ENCODE results near the gene KIF22. TPM values are rescaled to one million over a fixed set of nuclear protein-coding genes. Genes with fewer than 3 reads are reported as not detected.
A peak's percentile ranks its signal among the peaks of the same experiment; 100 is the strongest.
"Not testable (repeated sequence)": the region's sequence is repeated elsewhere in the genome, so short reads cannot be mapped to it uniquely, and the experiment has no call there.

Gene KIF22
- total RNA-seq, 1 donor from 2014 or later = 20.0 TPM

- no peaks in the 10 kb centered on the region for H3K9me3 Mint-ChIP-seq (ENCODE audit: unreplicated experiment)
- H3K27me3 Mint-ChIP-seq (ENCODE audit: unreplicated experiment) = peaks cover 16% of the 10 kb centered on the region
- no peaks in the 10 kb centered on the region for H3K36me3 Mint-ChIP-seq (ENCODE audit: unreplicated experiment)
- peaks cover 6% of the 10 kb centered on the region for H3K4me1 Mint-ChIP-seq (ENCODE audit: unreplicated experiment)
- no peak for DNase-seq (ENCODE audit: extremely low spot score, unreplicated experiment)
- H3K4me3 Mint-ChIP-seq (ENCODE audit: unreplicated experiment) = no peak within 1 kb of the TSS
- no peak for TF ChIP-seq CTCF (IDR thresholded peaks at IDR 0.05)
- H3K27ac Mint-ChIP-seq (ENCODE audit: unreplicated experiment) = no peak within 1 kb of the TSS
These were observed 12.8 kb upstream of the KIF22 start, which contains the start of gene ZG16 for GRCh38 chr16:29777576-29778350. TSS of gene ZG16 (plus strand) at chr16:29778256. CDS start at chr16:29779267, 1,011 bp downstream.

GRCh38 chr16:29779474-29779873 is 11.1 kb upstream of the KIF22 start:
- DNase-seq (ENCODE audit: extremely low spot score, unreplicated experiment) = no peak
- Mint-ChIP-seq H3K9me3 (ENCODE audit: unreplicated experiment) (no peaks in the 10 kb centered on the region), H3K27me3 (ENCODE audit: unreplicated experiment) (peaks cover 13% of the 10 kb centered on the region)

GRCh38 chr16:29783094-29783953 is 7.2 kb upstream of the KIF22 start:
- H3K36me3 Mint-ChIP-seq (ENCODE audit: unreplicated experiment); H3K27ac Mint-ChIP-seq (ENCODE audit: unreplicated experiment); H3K27me3 Mint-ChIP-seq (ENCODE audit: unreplicated experiment); H3K9me3 Mint-ChIP-seq (ENCODE audit: unreplicated experiment); DNase-seq (ENCODE audit: extremely low spot score, unreplicated experiment); H3K4me3 Mint-ChIP-seq (ENCODE audit: unreplicated experiment): not testable (repeated sequence)
- peaks cover 13% of the 10 kb centered on the region for H3K4me1 Mint-ChIP-seq (ENCODE audit: unreplicated experiment)

More at GRCh38 chr16:29779474-29779873, 11.1 kb upstream of the KIF22 start:
- Mint-ChIP-seq H3K4me3 (ENCODE audit: unreplicated experiment) (no peak overlapping the region), H3K27ac (ENCODE audit: unreplicated experiment) (no peak overlapping the region), H3K36me3 (ENCODE audit: unreplicated experiment) (no peaks in the 10 kb centered on the region), H3K4me1 (ENCODE audit: unreplicated experiment) (peaks cover 6% of the 10 kb centered on the region)
- no peak for TF ChIP-seq CTCF (IDR thresholded peaks at IDR 0.05)

- Mint-ChIP-seq H3K9me3 (ENCODE audit: unreplicated experiment) (no peaks in the 10 kb centered on the region), H3K36me3 (ENCODE audit: unreplicated experiment) (no peaks in the 10 kb centered on the region), H3K4me3 (ENCODE audit: unreplicated experiment) (no peak overlapping the region), H3K4me1 (ENCODE audit: unreplicated experiment) (peaks cover 13% of the 10 kb centered on the region), H3K27ac (ENCODE audit: unreplicated experiment) (no peak overlapping the region), H3K27me3 (ENCODE audit: unreplicated experiment) (peaks cover 5% of the 10 kb centered on the region)
- no peak for TF ChIP-seq CTCF (IDR thresholded peaks at IDR 0.05)
- no peak for DNase-seq (ENCODE audit: extremely low spot score, unreplicated experiment)
These were observed 6.4 kb upstream of the KIF22 start for GRCh38 chr16:29784157-29784556.

GRCh38 chr16:29784901-29785500 is 5.5 kb upstream of the KIF22 start:
- Mint-ChIP-seq H3K36me3 (ENCODE audit: unreplicated experiment) (no peaks in the 10 kb centered on the region), H3K27me3 (ENCODE audit: unreplicated experiment) (peaks cover 5% of the 10 kb centered on the region), H3K4me3 (ENCODE audit: unreplicated experiment) (peak overlapping the region; percentile 62), H3K9me3 (ENCODE audit: unreplicated experiment) (no peaks in the 10 kb centered on the region), H3K4me1 (ENCODE audit: unreplicated experiment) (peaks cover 12% of the 10 kb centered on the region), H3K27ac (ENCODE audit: unreplicated experiment) (no peak overlapping the region)
- peak; percentile 72 for TF ChIP-seq CTCF (IDR thresholded peaks at IDR 0.05)
- no peak for DNase-seq (ENCODE audit: extremely low spot score, unreplicated experiment)

- H3K36me3 Mint-ChIP-seq (ENCODE audit: unreplicated experiment); H3K9me3 Mint-ChIP-seq (ENCODE audit: unreplicated experiment); H3K27me3 Mint-ChIP-seq (ENCODE audit: unreplicated experiment); H3K4me3 Mint-ChIP-seq (ENCODE audit: unreplicated experiment); H3K27ac Mint-ChIP-seq (ENCODE audit: unreplicated experiment); DNase-seq (ENCODE audit: extremely low spot score, unreplicated experiment): not testable (repeated sequence)
- H3K4me1 Mint-ChIP-seq (ENCODE audit: unreplicated experiment) = peaks cover 27% of the 10 kb centered on the region
These were observed 3.4 kb upstream of the KIF22 start for GRCh38 chr16:29787155-29787554.
